ENCODE measurements around the gene OGFOD2. TPM values are rescaled to one million over a fixed set of nuclear protein-coding genes. Genes with fewer than 3 reads are reported as not detected.

Gene OGFOD2
- total and polyA plus RNA-seq, 2 of the 13 experiments (the other 11 are each of a cell fraction or from before 2014, with no cell fraction given): 13.2 to 14.6 TPM

GRCh38 chr12:122928404-122929147 is 46.5 kb upstream of the OGFOD2 start:
- Histone ChIP-seq H3K9me3 (ENCODE audit: low read length) (no peaks in the 10 kb centered on the region), H3K4me2 (ENCODE audit: low read depth, low read length) (no peak overlapping the region), H3K9ac (ENCODE audit: insufficient read depth, low read depth, low read length) (no peak overlapping the region), H3K27me3 (ENCODE audit: control insufficient read depth in 1 of 2, insufficient read depth in 2 of 2, low read length in 2 of 2) (no peaks in the 10 kb centered on the region), H4K20me1 (ENCODE audit: insufficient read depth, low read length) (no peaks in the 10 kb centered on the region), H3K36me3 (replicated peaks in 1 of 2; ENCODE audit: control insufficient read depth in 1 of 2, insufficient read depth in 2 of 2, low read length in 2 of 2) (no peaks in the 10 kb centered on the region), H3K27ac (ENCODE audit: extremely low read length, insufficient read depth, low read length) (no peak overlapping the region), H2AFZ (ENCODE audit: low read length) (no peak overlapping the region), H3K4me1 (ENCODE audit: insufficient read depth, low read length) (peaks cover 9% of the 10 kb centered on the region; the same call in 1 of the 2 replicates), H3K79me2 (ENCODE audit: insufficient read depth, low read length) (no peaks in the 10 kb centered on the region), H3K4me3 (replicated peaks in 1 of 3; ENCODE audit: insufficient read depth in 1 of 3, low read depth in 2 of 3, low read length in 3 of 3) (no peak overlapping the region)
- CTCF ChIA-PET (ENCODE audit: low intra/inter-chr PET ratio, low total read pairs): no interaction called here
- in situ Hi-C loops (cut with HindIII; ENCODE audit: extremely low pct_ligation_motif_present, low pct_unique_long_range_greater_than_20kb): no loop called here
- POLR2A ChIA-PET: no interaction called here
- TF ChIP-seq ZUFSP (CRISPR knock-in tag; IDR thresholded peaks at IDR 0.05; ENCODE audit: borderline replicate concordance) (no peak), ZNF276 (CRISPR knock-in tag; IDR thresholded peaks at IDR 0.05; ENCODE audit: low read depth) (no peak), CSRNP1 (CRISPR knock-in tag; IDR thresholded peaks at IDR 0.05) (no peak), ZNF597 (CRISPR knock-in tag; IDR thresholded peaks at IDR 0.05) (no peak)
- ATAC-seq (no peak), FAIRE-seq (no peak), DNase-seq (ENCODE audit: low spot score) (no peak)
- intact Hi-C loops (cut with micrococcal nuclease; ENCODE audit: unreplicated experiment): no loop called here
- 83% methylated on average over 6 of the region's 12 CpGs for WGBS (ENCODE audit: low lambda C conversion rate)
- BruUV-seq (replicated peaks): no TSS peak

Data from HepG2 (cell line).